Tibial artery (tissue), 4 donors: ENCODE measurements around the gene METTL13.

Experiments
- DNase-seq, 2 donors: peaks; one replicate each; pipeline ENCODE4 v3.0.0-alpha.2; 2019
- H3K27ac ChIP-seq, 2 donors: fragments of 200-600 bp; sonication (generic) in 1 of 2; 1 replicate in 1 of 2; 2 replicates in 1 of 2; pipeline ENCODE4 v1.5.1; 2018 to 2019; ENCODE audit warnings: mild to moderate bottlenecking in 1 of 2
- H3K27me3 ChIP-seq, 2 donors: fragments of 200-600 bp; sonication (generic) in 1 of 2; one replicate each; pipeline versions ENCODE4 v1.5.1 to v1.6.0; 2016 to 2019
- H3K36me3 ChIP-seq, 3 donors: fragments of 200-600 bp; sonication (generic) in 2 of 3; one replicate each; pipeline ENCODE4 v1.5.1; 2016 to 2019; ENCODE audit warnings: mild to moderate bottlenecking in 2 of 3
- H3K4me1 ChIP-seq, 4 donors: fragments of 200-600 bp; sonication (generic) in 2 of 4; 1 replicate in 3 of 4; 2 replicates in 1 of 4; pipeline ENCODE4 v1.5.1; 2016 to 2019
- H3K4me3 ChIP-seq, 2 donors: fragments of 200-600 bp; sonication (generic) in 1 of 2; 1 replicate in 1 of 2; 2 replicates in 1 of 2; pipeline ENCODE4 v1.5.1; 2018 to 2019; ENCODE audit warnings: mild to moderate bottlenecking in 2 of 2
- H3K9me3 ChIP-seq, 3 donors: fragments of 200-600 bp; sonication (generic) in 1 of 3; one replicate each; pipeline ENCODE4 v1.5.1; 2016 to 2019
- intact Hi-C: fragments of 100-400 bp; cut with DNase I; formaldehyde crosslinking; loops from one replicate; pipeline ENCODE4 v1.15.0; 2023; ENCODE audit warnings: low total_unique reads
- TF ChIP-seq, protein P1 (sequence below), 2 experiments: fragments of 200-600 bp in 1 of 2; fragments of 450-650 bp in 1 of 2; IDR thresholded peaks; one replicate each; pipeline ENCODE4 v1.5.1; 2017 to 2019; ENCODE audit warnings: antibody characterized with exemption in 2 of 2, mild to moderate bottlenecking in 1 of 2, moderate library complexity in 1 of 2

METTL13 gene

GRCh38 chr1:171781176-171781875, at the start of gene METTL13:
Gene METTL13 (plus strand): TSS chr1:171781660. CDS start chr1:171781968, 308 bp downstream.
- Histone ChIP-seq H3K27me3 (no peaks in the 10 kb centered on the region), H3K4me1 (peaks cover 0 to 43% (median 25%) of the 10 kb centered on the region in 4 donors), H3K36me3 (peaks cover 18 to 27% (median 24%) of the 10 kb centered on the region in 3 donors), H3K4me3 (peak within 1 kb of the TSS; percentile 71 to 76), H3K27ac (peak within 1 kb of the TSS; percentile 85), H3K9me3 (no peaks in the 10 kb centered on the region)
- TF ChIP-seq, protein P1, sequence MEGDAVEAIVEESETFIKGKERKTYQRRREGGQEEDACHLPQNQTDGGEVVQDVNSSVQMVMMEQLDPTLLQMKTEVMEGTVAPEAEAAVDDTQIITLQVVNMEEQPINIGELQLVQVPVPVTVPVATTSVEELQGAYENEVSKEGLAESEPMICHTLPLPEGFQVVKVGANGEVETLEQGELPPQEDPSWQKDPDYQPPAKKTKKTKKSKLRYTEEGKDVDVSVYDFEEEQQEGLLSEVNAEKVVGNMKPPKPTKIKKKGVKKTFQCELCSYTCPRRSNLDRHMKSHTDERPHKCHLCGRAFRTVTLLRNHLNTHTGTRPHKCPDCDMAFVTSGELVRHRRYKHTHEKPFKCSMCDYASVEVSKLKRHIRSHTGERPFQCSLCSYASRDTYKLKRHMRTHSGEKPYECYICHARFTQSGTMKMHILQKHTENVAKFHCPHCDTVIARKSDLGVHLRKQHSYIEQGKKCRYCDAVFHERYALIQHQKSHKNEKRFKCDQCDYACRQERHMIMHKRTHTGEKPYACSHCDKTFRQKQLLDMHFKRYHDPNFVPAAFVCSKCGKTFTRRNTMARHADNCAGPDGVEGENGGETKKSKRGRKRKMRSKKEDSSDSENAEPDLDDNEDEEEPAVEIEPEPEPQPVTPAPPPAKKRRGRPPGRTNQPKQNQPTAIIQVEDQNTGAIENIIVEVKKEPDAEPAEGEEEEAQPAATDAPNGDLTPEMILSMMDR (IDR thresholded peaks at IDR 0.05), result no peak
- intact Hi-C loops, result loop anchor here (2.0 to 10.0 kb wide), 2 partner anchors 35 to 753 kb away; partner anchors contain the start of gene SUCO
- peak; percentile 99 for DNase-seq

- intact Hi-C loops, result no loop called here
- H3K27me3 ChIP-seq, result no peaks in the 10 kb centered on the region
- H3K9me3 ChIP-seq, result no peaks in the 10 kb centered on the region
- no peak overlapping the region for H3K4me3 ChIP-seq
- H3K4me1 ChIP-seq, result peaks cover 0 to 81% (median 34%) of the 10 kb centered on the region in 4 donors
- peak overlapping the region; percentile 24 to 93 for H3K27ac ChIP-seq
- TF ChIP-seq, protein P1 (IDR thresholded peaks at IDR 0.05), result no peak
- peaks cover 15 to 31% (median 20%) of the 10 kb centered on the region in 3 donors for H3K36me3 ChIP-seq
- DNase-seq, result no peak
These were observed 45.3 kb upstream of the METTL13 start for GRCh38 chr1:171736196-171736595.

DNA sequence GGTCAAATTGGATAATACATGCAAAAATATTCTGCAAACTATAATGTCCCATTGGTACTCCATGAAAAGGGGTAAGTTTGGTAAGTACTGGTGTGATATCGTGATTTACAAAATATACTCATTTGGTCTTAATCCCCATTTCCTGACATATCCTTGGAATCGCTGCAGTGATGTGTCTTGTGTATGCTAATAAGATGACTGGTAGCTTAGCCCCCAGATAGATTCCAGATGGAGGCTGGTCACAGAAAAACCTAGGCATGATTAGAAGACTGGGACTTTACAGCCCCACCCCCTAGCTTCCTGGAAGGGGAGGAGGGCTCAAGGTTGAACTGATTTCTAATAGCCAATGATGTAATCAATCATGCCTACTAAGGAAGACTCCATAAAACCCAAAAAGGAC, 42.5 kb upstream of the METTL13 start:
- TF ChIP-seq, protein P1 (IDR thresholded peaks at IDR 0.05), result no peak
- Histone ChIP-seq H3K9me3 (no peaks in the 10 kb centered on the region), H3K27me3 (no peaks in the 10 kb centered on the region), H3K4me1 (peaks cover 0 to 76% (median 41%) of the 10 kb centered on the region in 4 donors), H3K36me3 (peaks cover 15 to 31% (median 20%) of the 10 kb centered on the region in 3 donors), H3K4me3 (no peak overlapping the region), H3K27ac (peak overlapping the region; percentile 24 to 93)
- intact Hi-C loops, result no loop called here
- DNase-seq, result no peak

- TF ChIP-seq, protein P1 (IDR thresholded peaks at IDR 0.05), result no peak
These were observed 41.8 kb upstream of the METTL13 start for GRCh38 chr1:171739656-171740055.

DNA sequence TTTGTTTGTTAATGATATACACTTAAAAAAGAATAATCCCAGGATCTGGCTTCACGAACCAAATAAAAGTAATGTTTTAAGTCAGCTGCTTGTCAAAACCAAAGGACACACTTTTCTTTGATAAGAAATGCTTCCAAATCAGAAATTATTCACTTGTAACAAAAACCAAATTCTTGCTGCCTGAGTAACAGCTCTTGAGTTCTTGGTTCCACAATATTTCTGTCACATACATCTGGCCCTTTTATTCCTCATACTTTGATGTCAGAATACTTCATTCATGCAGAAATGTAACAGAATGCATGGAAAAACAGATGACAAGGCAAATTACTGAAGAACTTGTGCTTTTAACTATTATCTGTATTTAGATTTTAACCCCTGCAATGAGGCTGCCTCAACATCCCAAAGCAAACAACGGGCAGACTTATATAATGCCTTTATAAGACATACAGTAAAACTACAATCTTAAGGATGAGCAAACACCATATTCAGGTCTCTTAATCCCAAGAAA, 41.0 kb upstream of the METTL13 start:
- Histone ChIP-seq H3K4me3 (peak overlapping the region; percentile 67 to 81), H3K27ac (peak overlapping the region; percentile 93 to 98)
- intact Hi-C loops, result no loop called here

More at GRCh38 chr1:171739656-171740055, 41.8 kb upstream of the METTL13 start:
- peak overlapping the region; percentile 24 to 93 for H3K27ac ChIP-seq
- H3K36me3 ChIP-seq, result peaks cover 15 to 31% (median 20%) of the 10 kb centered on the region in 3 donors
- intact Hi-C loops, result no loop called here
- H3K9me3 ChIP-seq, result no peaks in the 10 kb centered on the region
- no peak overlapping the region for H3K4me3 ChIP-seq
- H3K27me3 ChIP-seq, result no peaks in the 10 kb centered on the region
- H3K4me1 ChIP-seq, result peaks cover 0 to 76% (median 46%) of the 10 kb centered on the region in 4 donors
- no peak for DNase-seq

More for the DNA sequence above, 41.0 kb upstream of the METTL13 start:
- Histone ChIP-seq H3K4me1 (peaks cover 0 to 70% (median 46%) of the 10 kb centered on the region in 4 donors), H3K36me3 (peaks cover 15 to 26% (median 20%) of the 10 kb centered on the region in 3 donors), H3K9me3 (no peaks in the 10 kb centered on the region), H3K27me3 (no peaks in the 10 kb centered on the region)
- DNase-seq, result no peak
- TF ChIP-seq, protein P1 (IDR thresholded peaks at IDR 0.05), result no peak
